ENCODE results near the gene ABCC4.

The ABCC4 gene

GRCh38 chr13:95033890-95034289, 267.4 kb downstream of the ABCC4 start:
- TF ChIP-seq CTCF (IDR thresholded peaks at IDR 0.05; ENCODE audit: low read depth, low read length), result no peak
- DNase-seq (ENCODE audit: low read depth, low spot score), result no peak
- in situ Hi-C loops (cut with HindIII; ENCODE audit: low sequenced_read_pairs), result no loop called here
- no peak overlapping the region for H3K4me3 ChIP-seq (ENCODE audit: low read depth, low read length)

- TF ChIP-seq CTCF (IDR thresholded peaks at IDR 0.05; ENCODE audit: low read depth, low read length), result no peak
- in situ Hi-C loops (cut with HindIII; ENCODE audit: low sequenced_read_pairs), result no loop called here
- no peak overlapping the region for H3K4me3 ChIP-seq (ENCODE audit: low read depth, low read length)
- DNase-seq (ENCODE audit: low read depth, low spot score), result no peak
Measured at GRCh38 chr13:95032121-95032520, 269.1 kb downstream of the ABCC4 start.

GRCh38 chr13:95030821-95031343, 270.4 kb downstream of the ABCC4 start:
- in situ Hi-C loops (cut with HindIII; ENCODE audit: low sequenced_read_pairs), result no loop called here
- H3K4me3 ChIP-seq (ENCODE audit: low read depth, low read length), result no peak overlapping the region
- TF ChIP-seq CTCF (IDR thresholded peaks at IDR 0.05; ENCODE audit: low read depth, low read length), result no peak
- DNase-seq (ENCODE audit: low read depth, low spot score), result no peak

- in situ Hi-C loops (cut with HindIII; ENCODE audit: low sequenced_read_pairs), result no loop called here
- TF ChIP-seq CTCF (IDR thresholded peaks at IDR 0.05; ENCODE audit: low read depth, low read length), result no peak
- DNase-seq (ENCODE audit: low read depth, low spot score), result no peak
- no peak overlapping the region for H3K4me3 ChIP-seq (ENCODE audit: low read depth, low read length)
Measured at GRCh38 chr13:95027638-95028037, 273.6 kb downstream of the ABCC4 start.

- no peak overlapping the region for H3K4me3 ChIP-seq (ENCODE audit: low read depth, low read length)
- in situ Hi-C loops (cut with HindIII; ENCODE audit: low sequenced_read_pairs), result no loop called here
- no peak for DNase-seq (ENCODE audit: low read depth, low spot score)
- TF ChIP-seq CTCF (IDR thresholded peaks at IDR 0.05; ENCODE audit: low read depth, low read length), result no peak
Measured at GRCh38 chr13:95025116-95025515, 276.1 kb downstream of the ABCC4 start.

GRCh38 chr13:95023405-95023804, 277.8 kb downstream of the ABCC4 start:
- TF ChIP-seq CTCF (IDR thresholded peaks at IDR 0.05; ENCODE audit: low read depth, low read length), result no peak
- in situ Hi-C loops (cut with HindIII; ENCODE audit: low sequenced_read_pairs), result no loop called here

More at GRCh38 chr13:95023405-95023804, 277.8 kb downstream of the ABCC4 start:
- no peak for DNase-seq (ENCODE audit: low read depth, low spot score)
- H3K4me3 ChIP-seq (ENCODE audit: low read depth, low read length), result no peak overlapping the region

Measured in astrocyte of the spinal cord (primary cell).